Activated naive CD4-positive, alpha-beta T cell treated with anti-CD3 and anti-CD28 coated beads, Interleukin-2, amount 50 U/mL, for 24 hours (primary cell): ENCODE results near the gene ARHGAP22.

ENCODE experiments used
- H3K27ac Mint-ChIP-seq: one replicate; pipeline ENCODE4 v1.8.0; 2021; ENCODE audit warnings: mild to moderate bottlenecking, mixed read lengths
- H3K27me3 Mint-ChIP-seq: one replicate; pipeline ENCODE4 v1.8.0; 2021; ENCODE audit warnings: mixed read lengths
- H3K36me3 Mint-ChIP-seq: one replicate; pipeline ENCODE4 v1.8.0; 2021; ENCODE audit warnings: mixed read lengths
- H3K4me1 Mint-ChIP-seq: one replicate; pipeline ENCODE4 v1.8.0; 2021; ENCODE audit warnings: mixed read lengths
- H3K4me3 Mint-ChIP-seq: one replicate; pipeline ENCODE4 v1.8.0; 2021; ENCODE audit warnings: mild to moderate bottlenecking, mixed read lengths
- H3K9me3 Mint-ChIP-seq: one replicate; pipeline ENCODE4 v1.8.0; 2021; ENCODE audit warnings: mixed read lengths

Gene ARHGAP22

DNA sequence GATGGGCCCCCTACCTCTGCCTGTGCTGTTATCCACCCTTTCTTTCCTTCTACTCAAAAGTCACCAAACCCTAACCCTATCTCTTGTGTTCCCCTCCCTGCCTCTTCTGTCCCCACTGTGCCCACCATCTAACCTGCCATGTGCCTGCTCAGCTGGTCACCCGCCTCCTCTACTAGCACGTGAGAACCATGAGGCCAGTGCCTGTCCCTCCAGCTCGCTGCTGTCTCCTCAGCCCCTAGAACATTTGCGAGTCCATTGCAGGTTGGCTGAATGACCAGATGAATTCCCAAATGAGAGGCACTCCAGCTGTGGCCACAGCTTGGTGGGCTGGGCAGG lies 129.0 kb downstream of the ARHGAP22 start:
- no peak overlapping the region for H3K27ac Mint-ChIP-seq
- H3K36me3 Mint-ChIP-seq: no peaks in the 10 kb centered on the region
- no peak overlapping the region for H3K4me3 Mint-ChIP-seq
- no peaks in the 10 kb centered on the region for H3K9me3 Mint-ChIP-seq
- H3K27me3 Mint-ChIP-seq: peaks cover 3% of the 10 kb centered on the region
- no peaks in the 10 kb centered on the region for H3K4me1 Mint-ChIP-seq

DNA sequence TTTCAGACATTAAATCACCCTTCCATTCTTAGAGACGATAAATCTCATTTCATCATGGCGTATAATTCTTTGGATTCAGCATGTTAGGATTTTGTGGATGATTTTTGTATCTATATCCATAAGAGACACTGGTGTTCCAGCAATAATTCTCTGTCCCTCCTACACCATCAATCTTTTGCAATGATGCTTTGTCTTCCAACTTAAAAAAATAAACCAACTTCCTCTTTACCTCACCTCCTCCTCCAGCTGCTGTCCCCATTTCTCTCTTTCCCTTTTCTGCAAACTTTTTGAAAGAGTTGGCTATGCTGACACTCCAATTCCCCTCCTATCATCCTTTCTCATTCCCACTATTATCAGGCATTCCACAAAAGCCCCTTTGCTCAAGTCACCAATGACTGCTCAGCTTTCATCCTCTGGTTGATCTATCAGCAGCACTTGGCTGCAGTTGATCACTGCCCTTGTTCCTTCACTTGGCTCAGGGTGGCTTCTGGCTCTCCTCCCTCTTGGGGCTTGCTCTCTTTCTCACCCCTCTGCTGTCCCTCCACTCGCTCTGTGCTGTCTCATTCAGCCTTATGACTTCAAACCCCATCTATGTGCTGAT lies 130.0 kb downstream of the ARHGAP22 start:
- Mint-ChIP-seq H3K36me3 (no peaks in the 10 kb centered on the region), H3K4me1 (no peaks in the 10 kb centered on the region)

DNA sequence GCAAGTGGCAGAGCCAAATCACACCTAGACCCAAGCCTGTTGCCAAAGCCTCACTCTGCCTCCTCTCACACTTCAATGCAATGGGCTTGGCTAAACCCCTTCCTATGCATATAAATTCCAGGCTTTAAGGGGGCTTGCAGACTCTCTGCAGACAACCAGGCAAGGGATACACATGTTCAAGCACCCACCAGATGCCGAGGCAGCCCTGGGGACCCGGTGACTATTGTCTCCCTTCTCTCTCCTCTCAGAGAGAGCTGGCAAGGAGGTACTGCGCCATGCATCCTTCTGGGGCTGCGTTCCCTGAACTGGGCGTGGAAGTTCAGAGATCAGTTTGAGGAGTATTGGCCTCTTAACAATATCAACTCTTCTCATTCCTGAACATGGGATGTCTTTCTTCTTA lies 131.2 kb downstream of the ARHGAP22 start:
- Mint-ChIP-seq H3K9me3 (no peaks in the 10 kb centered on the region), H3K4me1 (no peaks in the 10 kb centered on the region), H3K4me3 (no peak overlapping the region), H3K27me3 (peaks cover 3% of the 10 kb centered on the region), H3K27ac (no peak overlapping the region), H3K36me3 (no peaks in the 10 kb centered on the region)

More for the DNA sequence above, 130.0 kb downstream of the ARHGAP22 start:
- no peak overlapping the region for H3K4me3 Mint-ChIP-seq
- peaks cover 3% of the 10 kb centered on the region for H3K27me3 Mint-ChIP-seq
- no peak overlapping the region for H3K27ac Mint-ChIP-seq
- H3K9me3 Mint-ChIP-seq: no peaks in the 10 kb centered on the region

DNA sequence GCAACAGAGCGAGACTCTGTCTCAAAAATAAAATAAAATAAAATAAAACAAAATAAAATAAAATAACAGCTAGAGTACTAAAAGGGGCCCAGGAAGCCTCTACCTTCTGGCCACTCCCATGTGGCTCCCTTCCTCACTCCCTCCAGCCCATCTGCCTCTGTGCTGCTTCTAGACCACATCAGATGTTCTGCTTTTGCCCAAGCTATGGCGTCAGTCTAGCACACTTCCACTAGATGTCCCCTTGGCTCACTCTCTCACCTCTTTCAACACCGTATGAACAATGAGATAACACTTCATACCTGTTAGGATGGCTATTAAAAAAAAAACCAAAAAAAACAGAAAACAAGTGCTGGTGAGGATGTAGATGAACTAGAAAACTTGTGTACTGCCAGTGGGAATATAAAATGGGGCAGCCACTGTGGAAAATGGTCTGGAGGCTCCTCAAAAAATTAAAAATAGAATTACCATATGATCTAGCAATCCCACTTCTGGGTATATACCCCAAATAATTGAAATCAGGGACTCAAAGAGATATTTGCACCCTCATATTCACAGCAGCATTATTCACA lies 132.3 kb downstream of the ARHGAP22 start:
- Mint-ChIP-seq H3K27me3 (peaks cover 3% of the 10 kb centered on the region), H3K4me3 (no peak overlapping the region), H3K27ac (no peak overlapping the region), H3K4me1 (no peaks in the 10 kb centered on the region), H3K36me3 (no peaks in the 10 kb centered on the region), H3K9me3 (no peaks in the 10 kb centered on the region)

DNA sequence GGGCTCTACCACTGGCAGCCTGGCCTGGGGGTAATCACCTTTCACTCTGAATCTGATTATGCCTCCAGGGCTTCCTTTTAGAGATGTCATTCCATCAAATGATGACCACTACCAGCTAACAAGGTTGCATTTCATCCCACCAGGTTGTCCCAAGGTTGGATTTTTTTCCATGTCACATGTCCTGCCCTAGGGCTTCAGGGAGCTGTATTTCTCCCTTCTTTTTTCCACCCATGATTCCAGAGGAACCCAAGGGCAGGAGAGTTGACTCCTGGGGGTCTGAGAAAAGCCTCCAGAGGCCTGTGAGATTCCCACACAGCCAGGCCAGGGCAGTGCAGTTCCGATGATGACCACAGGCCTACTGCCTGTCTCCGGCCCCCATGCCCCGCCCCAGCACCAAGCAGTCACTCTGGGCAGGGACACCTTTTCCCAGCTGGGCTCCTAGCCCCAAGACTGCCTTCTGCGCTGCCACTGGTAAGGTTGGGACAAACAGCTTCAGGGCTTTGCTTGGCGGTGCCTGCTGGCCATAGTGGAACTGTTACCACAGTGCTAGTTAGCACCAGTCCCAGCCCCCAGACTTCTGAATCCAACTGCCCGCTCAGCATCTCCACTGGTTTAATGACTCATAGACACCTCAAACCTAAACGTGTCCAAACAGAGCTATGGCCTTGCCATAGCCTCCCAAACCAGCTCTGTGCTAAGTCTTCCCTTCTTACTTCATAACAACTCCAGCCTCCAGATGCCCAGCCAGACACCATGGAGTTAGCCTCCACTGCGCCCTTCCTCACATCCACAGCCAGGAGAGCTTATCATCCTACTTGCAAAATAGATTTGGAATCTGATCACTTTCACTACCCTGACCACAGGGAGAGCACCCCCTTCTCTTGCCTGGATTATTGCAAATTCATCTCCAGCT lies 133.7 kb downstream of the ARHGAP22 start:
- Mint-ChIP-seq H3K36me3 (no peaks in the 10 kb centered on the region), H3K9me3 (no peaks in the 10 kb centered on the region), H3K4me3 (no peak overlapping the region), H3K27me3 (no peaks in the 10 kb centered on the region), H3K4me1 (no peaks in the 10 kb centered on the region), H3K27ac (no peak overlapping the region)

DNA sequence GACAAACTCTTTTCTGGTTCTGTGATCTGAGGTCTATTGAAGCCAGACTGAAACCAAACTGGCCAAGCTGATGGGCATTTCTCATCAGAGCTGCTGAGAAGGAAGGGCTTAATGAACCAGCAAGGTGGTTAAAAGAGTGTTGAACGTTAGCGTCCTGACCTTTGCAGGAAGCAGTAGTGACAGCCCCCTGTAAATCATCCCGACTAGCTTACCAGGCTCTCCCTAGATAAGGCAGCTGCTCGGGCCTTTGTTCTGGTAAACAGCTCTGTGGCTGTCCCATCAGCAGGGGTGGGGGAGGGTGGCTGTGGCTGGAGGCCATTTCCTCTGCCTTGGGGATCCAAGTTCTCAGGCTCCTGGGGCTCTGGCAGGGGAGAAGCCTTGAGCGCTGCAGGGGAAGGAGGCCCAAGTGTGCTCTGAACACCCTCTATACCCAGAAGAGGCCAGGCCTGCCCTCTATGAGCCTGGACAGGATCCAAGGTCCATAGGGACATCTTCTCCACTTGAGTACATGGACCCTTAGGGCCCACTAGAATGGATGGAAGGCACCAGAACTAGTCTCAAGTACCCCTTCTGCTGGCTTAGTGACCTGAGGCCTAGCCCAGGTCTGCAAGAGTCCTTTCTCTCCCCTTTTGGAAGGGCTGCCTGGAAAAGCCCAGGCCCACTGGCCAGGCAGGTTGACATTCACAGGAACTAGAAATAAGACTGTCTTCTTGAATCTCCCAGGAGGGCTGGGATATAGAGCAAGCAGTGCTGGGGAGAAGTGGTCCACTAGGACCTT lies 134.6 kb downstream of the ARHGAP22 start:
- Mint-ChIP-seq H3K36me3 (no peaks in the 10 kb centered on the region), H3K27ac (no peak overlapping the region), H3K4me1 (no peaks in the 10 kb centered on the region), H3K4me3 (no peak overlapping the region), H3K9me3 (no peaks in the 10 kb centered on the region), H3K27me3 (no peaks in the 10 kb centered on the region)

DNA sequence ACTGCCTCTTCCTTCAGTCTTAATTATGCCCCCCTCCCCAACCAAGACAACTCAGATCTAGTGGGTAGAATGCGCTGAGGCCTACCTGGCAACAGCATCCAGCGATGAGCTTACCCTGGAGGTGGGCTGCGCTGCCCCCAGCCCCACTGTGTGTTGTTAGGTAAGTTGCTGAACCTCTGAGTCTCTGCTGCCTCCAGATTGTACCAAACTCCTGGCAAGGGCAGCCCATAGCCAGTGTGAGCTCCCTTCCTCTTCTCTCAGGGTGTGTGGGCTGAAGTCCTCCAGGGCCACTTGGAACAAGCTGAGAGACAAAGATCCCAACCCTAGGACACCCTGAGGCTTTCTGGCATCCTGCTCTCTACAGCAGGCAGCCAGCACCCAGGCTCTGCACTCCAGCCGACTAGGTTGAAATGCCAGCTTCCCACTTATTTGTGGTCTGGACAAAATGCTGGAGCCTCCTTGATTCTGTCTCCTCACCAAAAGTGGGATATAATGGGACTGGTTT lies 135.3 kb downstream of the ARHGAP22 start:
- Mint-ChIP-seq H3K36me3 (no peaks in the 10 kb centered on the region), H3K27me3 (no peaks in the 10 kb centered on the region), H3K4me3 (no peak overlapping the region), H3K4me1 (no peaks in the 10 kb centered on the region), H3K9me3 (no peaks in the 10 kb centered on the region), H3K27ac (no peak overlapping the region)

DNA sequence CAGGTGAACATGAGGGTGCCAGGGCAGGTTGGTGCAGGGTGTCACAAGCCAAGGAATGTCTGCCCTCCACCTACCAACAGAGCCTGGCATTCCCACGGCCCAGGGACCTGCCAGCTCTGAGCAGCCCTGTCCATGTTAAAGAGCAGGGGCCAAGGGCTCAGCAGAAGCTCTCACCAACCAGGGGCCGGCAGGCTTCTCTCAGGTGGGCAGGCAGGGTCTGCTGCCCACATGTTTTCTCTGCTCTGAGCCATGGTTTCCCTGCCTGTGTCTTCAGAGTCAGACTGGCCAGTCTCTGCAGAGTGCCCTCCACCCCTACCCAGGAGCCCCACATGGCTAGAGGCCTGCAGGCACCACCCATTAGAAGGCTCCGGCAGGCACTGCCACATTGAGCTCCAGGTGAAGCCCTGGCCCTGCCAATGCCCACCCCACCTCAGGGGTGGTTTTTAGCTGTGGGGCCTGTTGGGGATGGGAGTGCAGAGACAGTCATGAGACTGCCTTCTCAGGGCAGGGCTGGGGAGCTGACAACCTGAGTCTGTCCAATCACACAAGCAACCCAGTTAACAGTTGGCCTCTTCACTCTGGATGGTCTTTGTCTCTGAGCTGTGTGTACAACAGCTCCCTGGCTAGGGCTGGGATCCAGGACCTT lies 135.9 kb downstream of the ARHGAP22 start:
- no peak overlapping the region for H3K27ac Mint-ChIP-seq
- H3K36me3 Mint-ChIP-seq: no peaks in the 10 kb centered on the region
- no peaks in the 10 kb centered on the region for H3K4me1 Mint-ChIP-seq
- H3K9me3 Mint-ChIP-seq: no peaks in the 10 kb centered on the region
- no peaks in the 10 kb centered on the region for H3K27me3 Mint-ChIP-seq
- no peak overlapping the region for H3K4me3 Mint-ChIP-seq

DNA sequence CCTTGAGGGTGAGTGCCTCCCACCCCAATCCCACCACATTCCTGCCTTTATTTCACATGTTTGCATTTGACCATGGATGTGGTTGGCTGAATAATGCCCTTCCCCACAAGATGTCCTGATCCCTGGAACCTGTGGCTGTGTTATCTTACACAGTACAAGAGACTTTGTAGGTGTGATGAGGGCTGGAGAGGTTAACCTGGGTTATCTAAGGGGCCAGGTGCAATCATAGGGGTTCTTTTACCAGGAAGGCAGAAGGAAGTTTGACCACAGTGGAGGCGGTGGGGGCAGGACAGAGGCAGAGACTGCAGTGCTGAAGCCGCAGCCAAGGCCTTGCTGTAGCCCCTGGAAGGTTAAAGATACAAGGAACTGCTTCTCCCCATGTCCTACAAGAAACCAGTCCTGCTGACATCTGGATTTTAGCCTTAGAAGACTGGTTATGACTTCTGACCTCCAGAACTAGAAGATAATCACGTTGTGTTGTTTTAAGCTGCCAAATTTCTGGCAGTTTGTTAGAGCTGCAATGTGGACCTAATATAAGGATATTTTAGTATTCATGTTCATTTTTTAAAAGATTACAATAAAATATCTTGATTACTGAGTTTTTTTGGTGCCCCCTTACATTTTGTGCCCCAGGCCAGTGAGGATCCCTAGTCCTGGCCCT lies 136.6 kb downstream of the ARHGAP22 start:
- Mint-ChIP-seq H3K4me1 (no peaks in the 10 kb centered on the region), H3K27ac (no peak overlapping the region), H3K4me3 (no peak overlapping the region)

DNA sequence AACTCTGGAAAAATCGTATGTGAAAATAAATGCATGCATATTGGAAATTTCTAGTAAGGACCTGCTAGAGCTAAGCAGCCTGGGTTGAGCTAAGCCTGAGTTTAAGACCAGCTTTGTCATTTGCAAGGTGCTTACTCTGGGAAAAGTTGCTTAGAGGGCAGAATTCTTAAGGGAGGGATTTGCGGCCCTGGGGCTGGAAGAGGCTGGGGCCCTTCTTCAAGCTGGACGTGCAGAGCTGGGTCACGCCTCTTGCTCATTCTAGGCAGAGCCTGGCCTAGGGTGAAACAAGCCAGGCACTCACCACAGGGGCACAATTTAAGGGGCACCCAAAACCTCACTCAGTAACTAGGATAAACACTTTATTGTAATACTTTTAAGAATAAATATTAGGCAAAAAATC lies 137.2 kb downstream of the ARHGAP22 start:
- H3K36me3 Mint-ChIP-seq: no peaks in the 10 kb centered on the region
- no peak overlapping the region for H3K27ac Mint-ChIP-seq
- H3K9me3 Mint-ChIP-seq: no peaks in the 10 kb centered on the region
- no peaks in the 10 kb centered on the region for H3K27me3 Mint-ChIP-seq
- no peaks in the 10 kb centered on the region for H3K4me1 Mint-ChIP-seq
- no peak overlapping the region for H3K4me3 Mint-ChIP-seq

More for the DNA sequence above, 136.6 kb downstream of the ARHGAP22 start:
- no peaks in the 10 kb centered on the region for H3K27me3 Mint-ChIP-seq
- H3K9me3 Mint-ChIP-seq: no peaks in the 10 kb centered on the region
- H3K36me3 Mint-ChIP-seq: no peaks in the 10 kb centered on the region

DNA sequence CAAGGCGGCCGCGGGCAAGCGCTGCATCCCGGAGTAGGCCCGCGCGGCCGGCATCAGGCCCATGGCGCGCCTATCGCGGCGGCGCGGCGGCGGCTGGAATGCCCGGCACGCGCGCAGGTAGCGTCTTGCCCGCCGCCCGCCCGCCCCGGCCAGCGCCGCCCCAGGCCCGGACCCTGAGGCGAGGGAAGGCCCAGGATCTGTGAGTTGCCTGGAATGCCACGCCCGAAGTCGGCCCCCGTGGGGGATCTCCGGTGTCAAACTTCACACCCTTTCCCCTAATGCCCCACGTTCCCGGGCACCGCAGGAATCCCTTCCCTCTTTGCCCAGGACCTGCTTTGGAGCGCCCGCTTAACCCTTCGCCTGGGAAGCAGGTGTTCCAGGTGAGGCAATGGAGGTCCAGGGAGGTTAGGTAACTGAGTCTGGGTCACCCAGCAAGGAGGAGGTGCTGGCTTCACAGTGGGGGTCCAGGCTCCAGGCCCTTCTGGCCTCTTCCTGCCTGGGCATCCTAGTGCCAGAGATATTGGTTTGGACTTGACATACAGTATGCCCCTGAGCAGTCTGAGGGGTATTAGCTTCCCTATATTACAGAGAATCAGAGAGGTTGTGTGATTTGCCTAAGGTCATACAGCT lies 138.1 kb downstream of the ARHGAP22 start:
- H3K27me3 Mint-ChIP-seq: no peaks in the 10 kb centered on the region
- H3K9me3 Mint-ChIP-seq: no peaks in the 10 kb centered on the region
- no peak overlapping the region for H3K27ac Mint-ChIP-seq

DNA sequence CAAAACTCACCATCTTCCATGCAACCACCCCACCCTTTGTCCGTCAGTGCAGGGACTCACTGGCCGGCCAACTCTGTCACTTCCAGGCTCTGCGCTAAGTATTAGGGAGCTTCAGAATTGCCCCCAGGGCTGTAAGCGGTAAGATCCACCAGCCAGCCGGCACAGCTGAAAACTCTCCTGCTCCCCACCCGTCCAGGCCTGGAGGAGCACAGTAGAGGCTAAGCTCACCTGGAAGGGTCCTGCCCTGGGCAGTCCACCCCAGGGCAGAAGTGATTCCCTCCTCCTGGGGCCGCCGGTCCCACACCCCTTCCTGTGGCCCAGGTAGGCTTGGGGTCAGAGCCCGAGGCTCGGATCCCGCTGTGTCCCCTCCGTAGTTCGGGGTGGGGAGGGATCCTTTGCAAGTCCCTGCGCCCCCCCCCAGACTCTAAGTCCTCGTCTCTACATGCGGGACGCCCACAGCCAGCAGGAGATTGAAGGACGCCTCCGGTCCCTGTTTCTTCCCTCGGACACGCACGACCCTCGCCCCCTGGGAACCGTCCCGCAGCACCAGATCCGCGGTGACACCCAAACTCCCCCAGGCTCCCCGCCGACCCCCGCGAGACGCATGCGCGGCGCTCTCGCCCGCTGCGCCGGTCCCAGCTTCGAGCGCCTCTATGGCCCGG lies 138.9 kb downstream of the ARHGAP22 start:
- Mint-ChIP-seq H3K27ac (no peak overlapping the region), H3K4me1 (no peaks in the 10 kb centered on the region), H3K36me3 (no peaks in the 10 kb centered on the region), H3K4me3 (no peak overlapping the region), H3K27me3 (no peaks in the 10 kb centered on the region), H3K9me3 (no peaks in the 10 kb centered on the region)

More for the DNA sequence above, 138.1 kb downstream of the ARHGAP22 start:
- no peak overlapping the region for H3K4me3 Mint-ChIP-seq
- H3K36me3 Mint-ChIP-seq: no peaks in the 10 kb centered on the region
- no peaks in the 10 kb centered on the region for H3K4me1 Mint-ChIP-seq

DNA sequence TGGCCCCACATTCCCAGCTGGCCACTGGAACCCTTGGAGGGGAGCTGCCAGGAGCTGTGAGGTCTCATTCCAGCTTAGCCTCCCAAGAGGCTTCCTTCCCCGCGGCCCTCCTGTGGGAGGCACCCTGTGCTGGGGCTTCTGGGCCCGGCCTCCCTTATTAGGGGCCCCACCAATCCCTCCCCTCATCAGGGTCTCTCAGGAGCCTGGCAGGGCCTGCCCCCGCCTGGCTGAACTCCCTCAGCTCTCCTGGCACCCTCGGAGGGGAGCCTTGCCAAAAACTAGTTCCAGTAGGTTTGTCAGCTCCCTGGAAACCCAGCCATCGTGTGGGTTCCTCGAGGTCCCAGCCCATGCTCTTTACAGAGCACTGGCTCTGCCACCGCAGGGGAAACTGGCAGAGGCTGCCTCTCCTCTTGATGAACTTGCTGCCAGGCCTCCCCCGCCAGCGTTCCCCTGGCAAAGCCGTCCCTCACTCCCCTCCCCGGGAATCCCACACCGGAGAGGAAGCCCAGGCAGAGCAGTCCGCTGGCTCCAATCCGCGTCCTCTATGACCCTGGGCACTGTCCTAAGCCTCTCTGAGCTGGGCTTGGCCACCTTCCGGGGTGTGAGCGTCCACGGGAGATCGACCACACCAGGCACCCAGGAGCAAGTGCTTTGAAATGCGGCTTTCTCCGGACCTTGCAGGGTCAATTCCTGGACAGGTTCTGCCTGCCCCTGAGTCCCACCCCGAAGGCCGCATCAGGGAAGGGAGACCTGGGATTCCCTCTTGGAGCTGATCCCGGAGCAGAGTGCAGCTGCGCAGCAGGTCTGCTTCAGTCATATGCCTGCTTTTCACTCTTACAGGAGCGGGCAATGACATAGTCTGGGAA lies 139.8 kb downstream of the ARHGAP22 start:
- H3K9me3 Mint-ChIP-seq: no peaks in the 10 kb centered on the region
- no peak overlapping the region for H3K4me3 Mint-ChIP-seq
- no peaks in the 10 kb centered on the region for H3K27me3 Mint-ChIP-seq
- no peaks in the 10 kb centered on the region for H3K36me3 Mint-ChIP-seq
- no peaks in the 10 kb centered on the region for H3K4me1 Mint-ChIP-seq
- H3K27ac Mint-ChIP-seq: no peak overlapping the region
